ENCODE measurements around the gene SUSD2.
"Not testable (repeated sequence)": the region's sequence is repeated elsewhere in the genome, so short reads cannot be mapped to it uniquely, and the experiment has no call there.

The SUSD2 gene

DNA sequence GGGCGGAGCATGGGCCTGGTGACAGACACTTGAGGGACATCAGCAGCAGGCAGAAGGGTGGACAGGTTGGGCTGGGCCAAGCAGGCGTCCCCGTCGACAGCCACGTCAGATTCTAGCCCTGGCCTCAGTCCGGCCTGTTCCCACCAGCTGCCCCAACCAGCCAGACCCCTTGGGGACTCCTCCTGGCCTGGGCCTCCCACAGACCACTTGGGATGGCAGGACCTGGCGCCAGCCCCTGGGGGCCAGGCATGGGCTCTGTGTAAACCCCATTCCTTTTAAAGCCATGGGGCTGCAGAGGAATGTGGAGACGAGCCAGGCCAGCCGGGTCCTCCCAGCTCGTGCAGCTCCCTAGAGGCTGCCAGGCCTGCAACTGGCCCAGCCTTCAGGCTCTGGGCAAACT is 4.7 kb upstream of the SUSD2 start:
- no peak for DNase-seq (ENCODE audit: low read depth in 1 of 2, low spot score in 1 of 2)

GRCh38 chr22:24177045-24177444 is 4.2 kb upstream of the SUSD2 start:
- DNase-seq (ENCODE audit: low read depth in 1 of 2, low spot score in 1 of 2), result no peak

DNA sequence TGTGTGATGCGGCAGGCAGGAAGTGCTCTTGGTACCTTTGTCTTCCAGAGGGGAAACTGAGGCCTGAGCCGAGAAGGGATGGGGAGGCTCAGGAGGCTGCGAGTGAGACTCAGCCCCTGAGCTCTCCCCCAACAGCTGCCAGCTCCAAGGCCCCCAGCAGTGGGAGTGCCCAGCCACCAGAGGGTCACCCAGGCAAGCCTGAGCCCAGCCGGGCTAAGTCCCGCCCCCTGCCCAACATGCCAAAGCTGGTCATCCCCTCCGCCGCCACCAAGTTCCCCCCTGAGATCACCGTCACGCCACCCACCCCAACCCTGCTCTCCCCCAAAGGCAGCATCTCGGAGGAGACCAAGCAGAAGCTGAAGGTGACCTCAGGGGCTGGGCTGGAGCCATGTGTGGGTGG is 3.8 kb upstream of the SUSD2 start:
- no peak for DNase-seq (ENCODE audit: low read depth in 1 of 2, low spot score in 1 of 2)

- no peak for DNase-seq (ENCODE audit: low read depth in 1 of 2, low spot score in 1 of 2)
Measured at GRCh38 chr22:24178021-24178431, 3.3 kb upstream of the SUSD2 start.

DNA sequence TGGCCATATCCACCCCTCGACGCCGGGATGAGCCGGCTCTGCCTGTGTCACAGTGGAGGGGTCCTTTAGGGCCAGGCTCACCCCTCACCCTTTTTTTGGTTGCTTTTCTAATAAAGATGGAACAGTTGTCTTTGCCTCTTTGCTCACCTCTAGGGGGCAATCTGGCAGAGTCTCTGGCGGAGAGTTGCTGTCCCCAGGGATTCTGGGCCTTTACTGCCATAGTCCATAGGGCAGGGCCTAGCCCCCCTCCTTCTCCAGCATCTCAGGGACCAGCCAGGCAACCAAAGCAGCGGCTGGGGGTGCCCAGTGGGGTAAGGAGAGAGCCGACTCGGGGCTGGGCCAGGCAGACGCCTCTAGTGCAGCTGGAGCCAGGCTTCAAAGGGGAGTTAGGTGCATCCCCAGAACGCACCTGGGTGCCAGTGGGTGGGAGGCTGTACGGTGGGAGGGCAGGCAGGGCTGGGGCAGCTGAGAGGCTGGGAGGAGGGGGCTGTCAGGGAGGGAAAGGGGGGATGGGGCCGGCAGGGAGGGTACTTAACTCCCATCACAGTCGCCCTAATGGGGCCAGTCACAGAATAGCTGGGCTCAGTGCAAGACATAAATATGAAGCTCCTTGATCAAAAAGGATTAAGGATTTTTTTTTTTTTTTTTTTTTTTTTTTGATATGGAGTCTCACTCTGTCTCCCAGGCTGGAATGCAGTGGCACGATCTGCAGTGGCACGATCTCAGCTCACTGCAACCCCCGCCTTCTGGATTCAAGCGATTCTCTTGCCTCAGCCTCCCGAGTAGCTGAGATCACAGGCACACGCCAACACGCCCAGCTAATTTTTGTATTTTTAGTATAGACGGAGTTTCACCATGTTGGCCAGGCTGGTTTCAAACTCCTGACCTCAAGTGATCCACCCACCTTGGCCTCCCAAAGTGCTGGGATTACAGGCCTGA is 2.5 kb upstream of the SUSD2 start:
- DNase-seq (ENCODE audit: low read depth in 1 of 2, low spot score in 1 of 2), result no peak

GRCh38 chr22:24179478-24180210 is 1.6 kb upstream of the SUSD2 start:
- DNase-seq (ENCODE audit: low read depth in 1 of 2, low spot score in 1 of 2), result no peak

DNA sequence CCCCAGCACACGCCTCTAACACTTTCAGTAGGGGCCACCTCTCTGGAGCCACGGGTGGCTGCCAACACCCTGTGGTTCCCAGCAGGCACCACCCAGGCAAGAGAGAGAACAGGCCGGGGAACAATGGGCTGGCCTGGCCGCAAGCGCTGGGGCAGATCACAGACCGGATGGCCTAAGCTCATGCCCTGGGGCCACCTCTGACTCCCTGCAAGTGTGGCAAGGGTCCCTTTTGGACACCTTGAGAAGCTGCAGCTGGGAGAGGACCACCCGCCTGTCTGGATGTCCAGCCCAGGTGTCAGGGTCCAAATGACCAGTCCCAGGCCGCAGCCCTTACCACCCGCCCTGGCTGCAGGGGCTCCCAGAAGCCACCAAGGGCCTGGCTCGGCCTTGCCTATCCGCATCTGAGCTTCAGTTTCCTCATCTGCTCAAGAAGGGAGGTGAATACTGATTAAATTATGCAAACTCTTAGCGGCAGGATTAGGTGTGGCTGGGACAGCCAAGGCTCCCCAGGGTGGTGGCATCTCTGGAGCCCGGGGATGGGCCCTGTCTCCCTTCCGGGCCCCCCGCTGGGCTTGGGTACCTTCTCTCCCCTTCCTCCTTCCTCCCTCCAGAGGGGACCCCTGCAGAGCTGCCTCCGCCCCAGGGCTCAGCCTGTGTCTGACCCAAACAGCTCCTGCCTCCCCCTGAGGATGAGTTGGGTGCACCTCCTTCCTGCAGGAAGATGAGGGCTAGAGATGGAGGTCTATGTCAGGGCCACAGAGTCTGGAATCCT is 785 bp upstream of the SUSD2 start:
- DNase-seq (ENCODE audit: low read depth in 1 of 2, low spot score in 1 of 2), result no peak

- no peak for DNase-seq (ENCODE audit: low read depth in 1 of 2, low spot score in 1 of 2)
Measured at GRCh38 chr22:24181996-24182899, 961 bp downstream of the SUSD2 start.

DNA sequence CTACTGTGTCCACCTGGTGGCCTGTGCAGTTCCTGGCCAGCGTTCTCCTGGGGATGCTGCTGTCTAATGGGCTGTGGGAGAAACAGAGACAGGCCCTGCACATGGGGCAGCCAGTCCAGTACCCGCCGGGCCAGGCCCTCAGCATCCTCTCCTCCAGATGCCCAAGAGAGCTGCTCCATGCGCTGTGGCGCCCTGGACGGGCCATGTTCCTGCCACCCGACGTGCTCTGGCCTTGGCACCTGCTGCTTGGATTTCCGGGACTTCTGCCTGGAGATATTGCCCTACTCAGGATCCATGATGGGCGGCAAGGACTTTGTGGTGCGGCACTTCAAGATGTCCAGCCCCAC is 1.6 kb downstream of the SUSD2 start:
- DNase-seq (ENCODE audit: low read depth in 1 of 2, low spot score in 1 of 2), result not testable (repeated sequence)

- DNase-seq (ENCODE audit: low read depth in 1 of 2, low spot score in 1 of 2), result no peak
Measured at GRCh38 chr22:24183321-24184031, 2.2 kb downstream of the SUSD2 start.

- DNase-seq (ENCODE audit: low read depth in 1 of 2, low spot score in 1 of 2), result no peak
Measured at GRCh38 chr22:24184057-24184798, 2.9 kb downstream of the SUSD2 start.

DNA sequence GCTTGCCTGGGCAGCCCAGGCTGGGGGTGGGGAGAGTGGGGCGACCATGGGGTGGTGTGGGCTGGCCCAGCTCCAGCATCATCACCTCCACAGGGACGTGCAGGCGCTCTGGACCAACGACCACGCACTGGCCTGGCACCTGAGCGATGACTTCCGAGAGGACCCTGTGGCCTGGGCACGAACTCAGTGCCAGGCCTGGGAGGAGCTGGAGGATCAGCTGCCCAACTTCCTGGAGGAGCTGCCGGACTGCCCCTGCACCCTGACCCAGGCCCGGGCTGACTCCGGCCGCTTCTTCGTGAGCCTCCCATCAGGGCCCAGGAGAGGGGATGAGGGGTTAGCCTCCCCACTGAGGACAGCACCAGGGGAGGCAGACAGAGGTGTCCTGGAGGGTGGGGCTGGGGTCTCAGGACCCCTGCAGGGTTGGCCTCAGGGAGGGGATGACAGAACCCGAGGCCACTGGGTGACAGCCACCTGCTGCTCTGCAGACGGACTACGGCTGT is 3.8 kb downstream of the SUSD2 start:
- DNase-seq (ENCODE audit: low read depth in 1 of 2, low spot score in 1 of 2), result no peak

DNA sequence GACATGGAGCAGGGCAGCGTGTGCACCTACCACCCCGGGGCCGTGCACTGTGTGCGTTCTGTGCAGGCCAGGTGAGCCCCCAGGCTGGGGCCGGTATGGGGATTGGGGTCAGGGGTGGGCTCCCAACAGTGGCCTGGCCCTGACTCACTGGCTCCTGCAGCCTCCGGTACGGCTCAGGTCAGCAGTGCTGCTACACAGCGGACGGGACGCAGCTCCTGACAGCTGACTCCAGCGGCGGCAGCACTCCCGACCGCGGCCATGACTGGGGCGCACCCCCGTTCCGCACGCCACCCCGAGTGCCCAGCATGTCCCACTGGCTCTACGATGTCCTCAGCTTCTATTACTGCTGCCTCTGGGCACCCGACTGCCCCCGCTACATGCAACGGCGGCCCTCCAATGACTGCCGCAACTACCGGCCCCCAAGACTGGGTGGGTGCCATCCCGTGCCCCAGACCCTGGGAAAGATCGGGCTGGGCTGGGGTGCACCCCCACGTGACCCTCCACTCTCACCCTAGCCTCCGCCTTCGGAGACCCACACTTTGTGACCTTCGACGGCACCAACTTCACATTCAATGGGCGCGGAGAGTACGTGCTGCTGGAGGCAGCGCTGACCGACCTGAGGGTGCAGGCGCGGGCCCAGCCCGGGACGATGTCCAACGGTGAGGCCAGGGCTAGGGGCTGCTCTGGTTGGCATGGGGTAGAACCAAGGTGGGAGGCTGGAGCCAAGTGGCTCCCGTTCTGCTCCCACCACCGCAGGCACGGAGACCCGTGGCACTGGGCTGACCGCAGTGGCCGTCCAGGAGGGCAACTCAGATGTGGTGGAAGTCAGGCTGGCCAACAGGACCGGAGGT is 4.4 kb downstream of the SUSD2 start:
- DNase-seq (ENCODE audit: low read depth in 1 of 2, low spot score in 1 of 2), result no peak

DNA sequence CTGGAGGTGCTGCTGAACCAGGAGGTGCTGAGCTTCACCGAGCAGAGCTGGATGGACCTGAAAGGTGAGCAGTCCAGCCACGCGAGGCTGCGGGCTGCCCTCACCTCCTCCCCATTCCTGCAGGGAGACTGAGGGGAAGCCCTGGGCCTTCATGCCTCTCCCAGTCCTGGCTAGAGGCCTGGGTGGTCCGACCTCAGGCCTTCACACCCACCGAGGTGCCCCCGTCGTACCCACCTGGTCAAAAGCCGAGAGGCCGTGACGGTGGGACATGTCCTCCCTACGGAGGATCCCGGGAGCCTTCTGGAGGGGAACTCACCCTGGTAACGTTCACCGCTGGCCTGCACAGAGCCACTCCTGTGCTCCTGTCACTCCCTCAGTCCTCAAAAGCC is 5.1 kb downstream of the SUSD2 start:
- no peak for DNase-seq (ENCODE audit: low read depth in 1 of 2, low spot score in 1 of 2)

GRCh38 chr22:24186892-24187670 is 5.8 kb downstream of the SUSD2 start:
- DNase-seq (ENCODE audit: low read depth in 1 of 2, low spot score in 1 of 2), result no peak

GRCh38 chr22:24187731-24188644 is 6.7 kb downstream of the SUSD2 start:
- DNase-seq (ENCODE audit: low read depth in 1 of 2, low spot score in 1 of 2), result no peak

Data from activated CD4-positive, alpha-beta T cell treated with anti-CD3 and anti-CD28 coated beads, Interleukin-2, amount 50 U/mL, for 24 hours (primary cell).